ENCODE measurements around the gene PLEKHA5. TPM values are rescaled to one million over a fixed set of nuclear protein-coding genes. Genes with fewer than 3 reads are reported as not detected.

The PLEKHA5 gene
- total RNA-seq, 1 donor from 2014 or later, result 30.2 TPM

- H3K36me3 Mint-ChIP-seq (ENCODE audit: low read depth, unreplicated experiment), result peaks cover 5% of the 10 kb centered on the region
- TF ChIP-seq CTCF (IDR thresholded peaks at IDR 0.05; ENCODE audit: unreplicated experiment), result no peak
- H3K9me3 Mint-ChIP-seq (ENCODE audit: unreplicated experiment), result no peaks in the 10 kb centered on the region
- H3K27me3 Mint-ChIP-seq (ENCODE audit: unreplicated experiment), result no peaks in the 10 kb centered on the region
- H3K27ac Mint-ChIP-seq (ENCODE audit: unreplicated experiment), result no peak overlapping the region
- no peak for DNase-seq (ENCODE audit: low spot score)
- H3K4me3 Mint-ChIP-seq (ENCODE audit: unreplicated experiment), result no peak overlapping the region
- no peaks in the 10 kb centered on the region for H3K4me1 Mint-ChIP-seq (ENCODE audit: unreplicated experiment)
Observed at GRCh38 chr12:19138551-19138950, 9.0 kb downstream of the PLEKHA5 start.

- no peak overlapping the region for H3K4me3 Mint-ChIP-seq (ENCODE audit: unreplicated experiment)
- H3K4me1 Mint-ChIP-seq (ENCODE audit: unreplicated experiment), result no peaks in the 10 kb centered on the region
- no peaks in the 10 kb centered on the region for H3K27me3 Mint-ChIP-seq (ENCODE audit: unreplicated experiment)
- H3K27ac Mint-ChIP-seq (ENCODE audit: unreplicated experiment), result no peak overlapping the region
- TF ChIP-seq CTCF (IDR thresholded peaks at IDR 0.05; ENCODE audit: unreplicated experiment), result no peak
- H3K9me3 Mint-ChIP-seq (ENCODE audit: unreplicated experiment), result no peaks in the 10 kb centered on the region
- peaks cover 5% of the 10 kb centered on the region for H3K36me3 Mint-ChIP-seq (ENCODE audit: low read depth, unreplicated experiment)
- no peak for DNase-seq (ENCODE audit: low spot score)
Observed at GRCh38 chr12:19138956-19139355, 9.4 kb downstream of the PLEKHA5 start.

- Mint-ChIP-seq H3K4me3 (ENCODE audit: unreplicated experiment) (no peak overlapping the region), H3K27ac (ENCODE audit: unreplicated experiment) (no peak overlapping the region), H3K27me3 (ENCODE audit: unreplicated experiment) (no peaks in the 10 kb centered on the region), H3K9me3 (ENCODE audit: unreplicated experiment) (no peaks in the 10 kb centered on the region), H3K36me3 (ENCODE audit: low read depth, unreplicated experiment) (peaks cover 2% of the 10 kb centered on the region), H3K4me1 (ENCODE audit: unreplicated experiment) (no peaks in the 10 kb centered on the region)
- no peak for TF ChIP-seq CTCF (IDR thresholded peaks at IDR 0.05; ENCODE audit: unreplicated experiment)
- no peak for DNase-seq (ENCODE audit: low spot score)
Observed at GRCh38 chr12:19139615-19140194, 10.2 kb downstream of the PLEKHA5 start.

- no peak for TF ChIP-seq CTCF (IDR thresholded peaks at IDR 0.05; ENCODE audit: unreplicated experiment)
- Mint-ChIP-seq H3K4me3 (ENCODE audit: unreplicated experiment) (no peak overlapping the region), H3K27ac (ENCODE audit: unreplicated experiment) (no peak overlapping the region), H3K27me3 (ENCODE audit: unreplicated experiment) (no peaks in the 10 kb centered on the region), H3K9me3 (ENCODE audit: unreplicated experiment) (no peaks in the 10 kb centered on the region), H3K36me3 (ENCODE audit: low read depth, unreplicated experiment) (no peaks in the 10 kb centered on the region), H3K4me1 (ENCODE audit: unreplicated experiment) (no peaks in the 10 kb centered on the region)
- no peak for DNase-seq (ENCODE audit: low spot score)
Observed at GRCh38 chr12:19140381-19141236, 11.1 kb downstream of the PLEKHA5 start.

GRCh38 chr12:19142499-19142898 lies 13.0 kb downstream of the PLEKHA5 start:
- peaks cover 4% of the 10 kb centered on the region for H3K36me3 Mint-ChIP-seq (ENCODE audit: low read depth, unreplicated experiment)
- TF ChIP-seq CTCF (IDR thresholded peaks at IDR 0.05; ENCODE audit: unreplicated experiment), result no peak
- H3K4me3 Mint-ChIP-seq (ENCODE audit: unreplicated experiment), result no peak overlapping the region
- no peak overlapping the region for H3K27ac Mint-ChIP-seq (ENCODE audit: unreplicated experiment)
- no peaks in the 10 kb centered on the region for H3K4me1 Mint-ChIP-seq (ENCODE audit: unreplicated experiment)
- no peak for DNase-seq (ENCODE audit: low spot score)
- no peaks in the 10 kb centered on the region for H3K9me3 Mint-ChIP-seq (ENCODE audit: unreplicated experiment)
- H3K27me3 Mint-ChIP-seq (ENCODE audit: unreplicated experiment), result no peaks in the 10 kb centered on the region

Data from endothelial cell (in vitro differentiated cells).